Tongue (tissue), 2 donors: ENCODE results near the gene GPC6. TPM values are rescaled to one million over a fixed set of nuclear protein-coding genes. Genes with fewer than 3 reads are reported as not detected.

Source experiments
- DNase-seq: peaks from one replicate; pipeline ENCODE4 v3.0.0-alpha.2; 2015
- total RNA-seq: library from RNA; depleted of rRNA; stranded (reverse); fragments of >200 nt; gene quantifications from one replicate; pipeline ENCODE4 v1.2.3, GENCODE V29; 2014

GPC6 gene
- total RNA-seq, 1 donor from 2014 or later = 27.0 TPM

GRCh38 chr13:93511011-93511410 lies 284.4 kb downstream of the GPC6 start:
- DNase-seq = no peak

GRCh38 chr13:93515267-93515666 lies 288.7 kb downstream of the GPC6 start:
- DNase-seq = no peak

- DNase-seq = no peak
These were observed 291.1 kb downstream of the GPC6 start for GRCh38 chr13:93517658-93518057.

GRCh38 chr13:93521307-93521706 lies 294.7 kb downstream of the GPC6 start:
- no peak for DNase-seq

- DNase-seq = no peak
These were observed 295.9 kb downstream of the GPC6 start for GRCh38 chr13:93522501-93522900.

- DNase-seq = no peak
These were observed 298.5 kb downstream of the GPC6 start for GRCh38 chr13:93525087-93525486.

- no peak for DNase-seq
These were observed 301.2 kb downstream of the GPC6 start for GRCh38 chr13:93527748-93528297.

- DNase-seq = no peak
These were observed 303.4 kb downstream of the GPC6 start for GRCh38 chr13:93529961-93530360.

- DNase-seq = peak; percentile 30
These were observed 307.6 kb downstream of the GPC6 start for GRCh38 chr13:93534181-93534700.

GRCh38 chr13:93535251-93535650 lies 308.6 kb downstream of the GPC6 start:
- no peak for DNase-seq

- no peak for DNase-seq
These were observed 313.3 kb downstream of the GPC6 start for GRCh38 chr13:93539914-93540313.

GRCh38 chr13:93547886-93548285 lies 321.3 kb downstream of the GPC6 start:
- no peak for DNase-seq

GRCh38 chr13:93549326-93550005 lies 322.9 kb downstream of the GPC6 start:
- DNase-seq = peak; percentile 18

GRCh38 chr13:93550236-93550635 lies 323.6 kb downstream of the GPC6 start:
- no peak for DNase-seq

GRCh38 chr13:93552596-93552995 lies 326.0 kb downstream of the GPC6 start:
- no peak for DNase-seq

GRCh38 chr13:93554514-93554913 lies 327.9 kb downstream of the GPC6 start:
- no peak for DNase-seq

GRCh38 chr13:93558637-93559036 lies 332.0 kb downstream of the GPC6 start:
- DNase-seq = no peak

- DNase-seq = no peak
These were observed 333.1 kb downstream of the GPC6 start for GRCh38 chr13:93559718-93560117.

GRCh38 chr13:93561576-93562225 lies 335.1 kb downstream of the GPC6 start:
- DNase-seq = peak; percentile 85

GRCh38 chr13:93562676-93563075 lies 336.1 kb downstream of the GPC6 start:
- DNase-seq = no peak

GRCh38 chr13:93577105-93577504 lies 350.5 kb downstream of the GPC6 start:
- no peak for DNase-seq

- DNase-seq = peak; percentile 10
These were observed 363.2 kb downstream of the GPC6 start for GRCh38 chr13:93589788-93590187.

- DNase-seq = no peak
These were observed 376.4 kb downstream of the GPC6 start for GRCh38 chr13:93603043-93603442.

GRCh38 chr13:93614776-93615175 lies 388.2 kb downstream of the GPC6 start:
- no peak for DNase-seq
